HEK293T (cell line): ENCODE results near the gene EIPR1.

Experiments used
- CTCF ChIA-PET: fragments of 350-600 bp; formaldehyde crosslinking; extraction: SDS; loops from one replicate; lab custom pipeline; 2021; ENCODE audit warnings: antibody characterized with exemption, inconsistent platforms; lab: Yijun Ruan, JAX
- POLR2A ChIA-PET: fragments of 350-600 bp; formaldehyde crosslinking; extraction: SDS; loops from one replicate; lab custom pipeline; 2020; ENCODE audit warnings: antibody characterized with exemption, inconsistent platforms; lab: Yijun Ruan, JAX
- DNase-seq: peaks from one replicate; pipeline ENCODE4 v3.0.0; 2012; ENCODE audit warnings: mixed read lengths; ENCODE audit errors: extremely low spot score
- ARNT ChIP-seq: fragments of 450-650 bp; IDR thresholded peaks from 2 replicates; pipeline ENCODE4 v1.6.1; 2017; ENCODE audit warnings: mild to moderate bottlenecking
- BHLHE40 ChIP-seq: fragments of 450-650 bp; IDR thresholded peaks from 2 replicates; pipeline ENCODE4 v1.6.1; 2016; ENCODE audit warnings: mild to moderate bottlenecking, moderate library complexity, borderline replicate concordance
- CTBP1 ChIP-seq: fragments of 450-650 bp; IDR thresholded peaks from 2 replicates; pipeline ENCODE4 v1.6.1; 2016; ENCODE audit warnings: borderline replicate concordance
- ELF4 ChIP-seq: fragments of 450-650 bp; IDR thresholded peaks from 2 replicates; pipeline ENCODE4 v1.6.1; 2017; ENCODE audit warnings: antibody characterized with exemption
- FOXA1 ChIP-seq: fragments of 450-650 bp; IDR thresholded peaks from 2 replicates; pipeline ENCODE4 v1.6.1; 2016; ENCODE audit warnings: mild to moderate bottlenecking
- FOXK2 ChIP-seq: fragments of 450-650 bp; IDR thresholded peaks from 2 replicates; pipeline ENCODE4 v1.6.1; 2016; ENCODE audit warnings: mild to moderate bottlenecking
- FOXM1 ChIP-seq: fragments of 450-650 bp; IDR thresholded peaks from 2 replicates; pipeline ENCODE4 v1.6.1; 2017; ENCODE audit warnings: mild to moderate bottlenecking, borderline replicate concordance
- HDGF ChIP-seq: fragments of 450-650 bp; IDR thresholded peaks from 2 replicates; pipeline ENCODE4 v1.6.1; 2017; ENCODE audit warnings: antibody characterized with exemption, borderline replicate concordance
- L3MBTL2 ChIP-seq: fragments of 450-650 bp; conservative IDR thresholded peaks from 2 replicates; pipeline ENCODE4 v1.6.1; 2016; ENCODE audit warnings: mild to moderate bottlenecking
- LEF1 ChIP-seq: fragments of 450-650 bp; IDR thresholded peaks from 2 replicates; pipeline ENCODE4 v1.6.1; 2017; ENCODE audit warnings: mild to moderate bottlenecking, borderline replicate concordance
- NFRKB ChIP-seq: fragments of 450-650 bp; IDR thresholded peaks from 2 replicates; pipeline ENCODE4 v1.6.1; 2016; ENCODE audit warnings: mild to moderate bottlenecking, moderate library complexity
- SP1 ChIP-seq: fragments of 450-650 bp; IDR thresholded peaks from 2 replicates; pipeline ENCODE4 v1.6.1; 2017
- SUZ12 ChIP-seq: fragments of 450-650 bp; IDR thresholded peaks from 2 replicates; pipeline ENCODE4 v1.6.1; 2016; ENCODE audit warnings: mild to moderate bottlenecking
- TARDBP ChIP-seq: fragments of 450-650 bp; IDR thresholded peaks from 2 replicates; pipeline ENCODE4 v1.6.1; 2016
- ZNF384 ChIP-seq: fragments of 450-650 bp; IDR thresholded peaks from 2 replicates; pipeline ENCODE4 v1.6.1; 2016
- TF ChIP-seq, protein P1 (sequence below): fragments of 450-650 bp; IDR thresholded peaks from 2 replicates; pipeline ENCODE4 v1.6.1; 2016

The EIPR1 gene

DNA sequence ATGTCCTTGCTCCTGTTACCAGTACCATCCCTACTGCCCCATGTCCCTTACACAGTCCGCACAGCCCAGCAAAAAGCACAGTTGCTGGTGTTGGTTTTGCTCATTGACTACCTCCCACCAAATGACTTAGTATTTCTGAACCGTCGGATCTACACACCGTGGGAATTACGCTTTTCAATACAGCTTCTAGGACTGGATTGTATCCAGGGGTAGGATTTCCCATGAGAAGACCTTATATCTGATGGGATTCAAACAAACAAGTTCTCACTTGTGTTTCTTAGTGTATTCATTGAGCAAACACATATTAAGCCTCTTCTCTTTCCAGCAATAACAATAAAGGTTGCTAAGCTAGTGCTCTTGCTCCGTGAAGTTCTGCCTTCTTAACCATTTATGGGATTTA is 27.7 kb upstream of the EIPR1 start:
- ChIA-PET CTCF (no interaction called here), POLR2A (no interaction called here)
- no peak for DNase-seq
- no peak for TF ChIP-seq FOXK2
- no peak for TF ChIP-seq FOXM1
- TF ChIP-seq BHLHE40: no peak
- TF ChIP-seq HDGF: no peak
- TF ChIP-seq NFRKB: no peak
- no peak for TF ChIP-seq SP1
- no peak for TF ChIP-seq L3MBTL2
- TF ChIP-seq, protein P1, sequence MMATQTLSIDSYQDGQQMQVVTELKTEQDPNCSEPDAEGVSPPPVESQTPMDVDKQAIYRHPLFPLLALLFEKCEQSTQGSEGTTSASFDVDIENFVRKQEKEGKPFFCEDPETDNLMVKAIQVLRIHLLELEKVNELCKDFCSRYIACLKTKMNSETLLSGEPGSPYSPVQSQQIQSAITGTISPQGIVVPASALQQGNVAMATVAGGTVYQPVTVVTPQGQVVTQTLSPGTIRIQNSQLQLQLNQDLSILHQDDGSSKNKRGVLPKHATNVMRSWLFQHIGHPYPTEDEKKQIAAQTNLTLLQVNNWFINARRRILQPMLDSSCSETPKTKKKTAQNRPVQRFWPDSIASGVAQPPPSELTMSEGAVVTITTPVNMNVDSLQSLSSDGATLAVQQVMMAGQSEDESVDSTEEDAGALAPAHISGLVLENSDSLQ: no peak
- TF ChIP-seq ELF4: no peak
- TF ChIP-seq ARNT: no peak
- no peak for TF ChIP-seq TARDBP
- TF ChIP-seq FOXA1: no peak
- TF ChIP-seq CTBP1: no peak
- TF ChIP-seq LEF1: no peak

DNA sequence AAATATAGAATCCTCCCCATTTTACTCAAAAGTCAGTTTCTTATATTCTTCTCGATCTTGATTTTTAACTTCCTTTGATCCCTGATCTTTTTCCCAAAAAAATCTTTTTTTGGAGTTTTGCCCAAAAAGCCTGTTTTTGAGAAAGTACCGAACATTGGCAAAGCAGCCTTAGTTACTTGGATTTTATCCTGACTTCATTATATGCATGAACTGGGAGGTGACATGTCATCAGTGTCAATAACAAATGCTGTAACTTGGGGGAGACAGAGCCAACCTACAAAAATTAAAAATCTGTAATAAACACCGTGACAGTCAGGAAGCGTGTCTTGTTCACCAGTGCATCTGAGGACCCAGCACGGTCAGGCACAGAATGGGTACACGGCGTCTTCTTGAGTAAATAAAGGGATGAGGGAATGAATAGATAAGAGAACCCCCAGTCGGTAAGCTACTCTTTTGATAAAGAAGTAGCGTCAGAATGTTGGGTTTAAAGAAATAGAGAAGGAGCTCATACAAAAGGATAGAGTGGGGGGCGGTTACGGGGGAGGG is 26.8 kb upstream of the EIPR1 start:
- no peak for DNase-seq
- POLR2A ChIA-PET: no interaction called here

GRCh38 chr2:3403587-3404334 is 26.1 kb upstream of the EIPR1 start:
- ChIA-PET POLR2A (no interaction called here), CTCF (no interaction called here)
- TF ChIP-seq FOXK2 (no peak), ELF4 (no peak), FOXA1 (no peak), SP1 (no peak), BHLHE40 (no peak), LEF1 (no peak), ARNT (no peak), NFRKB (no peak), TARDBP (no peak), FOXM1 (no peak), L3MBTL2 (no peak), CTBP1 (no peak), HDGF (no peak), SUZ12 (no peak), ZNF384 (no peak)
- TF ChIP-seq, protein P1: no peak
- DNase-seq: no peak

More for the DNA sequence above, 26.8 kb upstream of the EIPR1 start:
- CTCF ChIA-PET: no interaction called here
- TF ChIP-seq, protein P1: no peak
- no peak for TF ChIP-seq FOXM1
- TF ChIP-seq BHLHE40: no peak
- TF ChIP-seq HDGF: no peak
- TF ChIP-seq ARNT: no peak
- no peak for TF ChIP-seq ELF4
- TF ChIP-seq FOXK2: no peak
- TF ChIP-seq FOXA1: no peak
- no peak for TF ChIP-seq ZNF384
- no peak for TF ChIP-seq L3MBTL2

GRCh38 chr2:3399829-3400228 is 22.2 kb upstream of the EIPR1 start:
- DNase-seq: no peak
- ChIA-PET POLR2A (interaction anchor here (0.6 to 1.7 kb wide), 2 partner anchors 21 to 349 kb away, joined by 3 to 6 read pairs; partner anchors contain the start of gene TRAPPC12), CTCF (no interaction called here)
- TF ChIP-seq FOXK2: no peak
- TF ChIP-seq CTBP1: no peak
- TF ChIP-seq LEF1: no peak
- no peak for TF ChIP-seq ARNT
- TF ChIP-seq L3MBTL2: no peak
- TF ChIP-seq ELF4: no peak
- no peak for TF ChIP-seq TARDBP
- no peak for TF ChIP-seq NFRKB
- TF ChIP-seq SUZ12: no peak
- no peak for TF ChIP-seq FOXM1
- TF ChIP-seq HDGF: no peak
- no peak for TF ChIP-seq ZNF384
- TF ChIP-seq BHLHE40: no peak
- TF ChIP-seq, protein P1: no peak
- TF ChIP-seq FOXA1: no peak
- no peak for TF ChIP-seq SP1

- no peak for TF ChIP-seq FOXA1
- TF ChIP-seq SUZ12: no peak
- TF ChIP-seq SP1: no peak
- no peak for TF ChIP-seq ELF4
- TF ChIP-seq NFRKB: no peak
- no peak for TF ChIP-seq TARDBP
- POLR2A ChIA-PET: interaction anchor here (0.6 to 1.7 kb wide), 2 partner anchors 21 to 348 kb away, joined by 3 to 6 read pairs; partner anchors contain the start of gene TRAPPC12
- no peak for DNase-seq
- CTCF ChIA-PET: no interaction called here
These were observed 21.8 kb upstream of the EIPR1 start for GRCh38 chr2:3399381-3399780.
